Motor neuron (in vitro differentiated cells): ENCODE results near the gene RNF214. TPM values are rescaled to one million over a fixed set of nuclear protein-coding genes. Genes with fewer than 3 reads are reported as not detected.
A peak's percentile ranks its signal among the peaks of the same experiment; 100 is the strongest.

ENCODE experiments used
- ATAC-seq, 8 experiments: fragments of 200-7000 bp; cut with Tn5 transposase; replicated peaks in 6 of 8; 2 replicates each; pipeline ENCODE4 v1.8.0; 2021; ENCODE audit warnings: mild to moderate bottlenecking in 8 of 8, moderate library complexity in 8 of 8
- H3K27ac ChIP-seq, 2 donors: fragments of 250-450 bp; sonication (Bioruptor Pico); 2 replicates each; pipeline ENCODE4 v1.9.0; 2021; ENCODE audit warnings: antibody characterized with exemption in 2 of 2, mild to moderate bottlenecking in 2 of 2, moderate library complexity in 1 of 2
- H3K4me1 ChIP-seq, 2 donors: fragments of 250-450 bp; sonication (Bioruptor Pico); replicated peaks in 1 of 2; 2 replicates each; pipeline ENCODE4 v1.6.1; 2021; ENCODE audit warnings: antibody characterized with exemption in 2 of 2, mild to moderate bottlenecking in 2 of 2, moderate library complexity in 1 of 2
- H3K4me3 ChIP-seq, 5 donors: fragments of 250-450 bp; sonication (Bioruptor Pico); 2 replicates each; pipeline ENCODE4 v1.9.0; 2021; ENCODE audit warnings: antibody characterized with exemption in 5 of 5, mild to moderate bottlenecking in 5 of 5, moderate library complexity in 4 of 5
- WGBS, 10 experiments: fragments of 450-650 bp; shearing (Covaris generic); methylation state at CpG; one replicate each; pipeline ENCODE4 v1.0.0; 2022; 5-methylcytosine and 5-hydroxymethylcytosine counted together
- in situ Hi-C, 9 experiments: fragments of 400-800 bp; cut with MboI; loops; one replicate each; pipeline ENCODE4 v1.15.0; 2021; ENCODE audit warnings: low sequenced_read_pairs in 9 of 9, low pct_unique_long_range_greater_than_20kb in 2 of 9; ENCODE audit not compliant: unreplicated experiment in 9 of 9
- total RNA-seq, 8 experiments: library from RNA; unstranded; fragments of 300-600 nt; gene quantifications; 2 replicates each; pipeline versions ENCODE4 v1.2.3 to v1.2.4, GENCODE V29; 2022

The RNF214 gene
- total RNA-seq, 8 experiments from 2014 or later = 10.2 to 33.0 (median 21.2) TPM

DNA sequence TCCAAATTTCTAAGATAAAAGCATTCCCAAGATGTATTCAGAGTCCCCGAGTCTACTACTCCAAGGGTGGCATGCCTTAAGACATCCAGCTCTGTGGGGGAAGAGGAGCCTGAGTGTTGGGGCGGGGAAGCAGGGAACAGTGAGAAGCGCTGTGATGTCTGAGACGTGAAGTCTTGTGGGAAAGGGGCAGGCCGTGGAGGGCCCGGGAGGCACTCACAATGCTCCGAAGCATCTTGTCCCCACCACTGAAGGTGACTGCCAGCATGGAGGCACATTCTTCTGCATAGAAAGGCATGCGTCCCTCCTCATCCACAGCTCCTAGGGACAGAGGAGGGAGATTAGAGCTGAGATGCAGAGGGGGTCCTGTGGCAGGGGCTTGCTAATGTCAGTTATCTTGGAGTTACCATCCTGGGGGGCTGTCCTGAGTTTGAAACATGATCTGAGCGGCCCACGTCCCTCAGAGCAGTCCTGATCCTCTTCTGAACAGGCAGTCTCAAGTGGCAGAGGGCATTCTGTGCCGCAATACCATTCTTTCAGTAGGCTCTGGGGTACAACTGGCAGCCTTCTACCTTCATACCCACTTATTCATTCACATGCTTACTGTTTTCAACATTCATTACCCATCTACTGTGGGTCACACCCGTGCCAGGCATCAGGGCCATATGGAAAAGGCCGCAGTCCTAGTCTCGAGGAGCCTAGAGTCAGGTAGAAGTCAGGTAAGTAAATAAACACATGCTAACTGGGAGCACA is 9.3 kb upstream of the RNF214 start:
- H3K4me1 ChIP-seq = no peaks in the 10 kb centered on the region
- 90 to 100% (median 99%) methylated on average over 1 to 7 of the region's 14 CpGs; no CpG with 5 or more reads in 4 of the 10 experiments for WGBS, 10 experiments
- ATAC-seq = no peak
- no peak overlapping the region for H3K4me3 ChIP-seq
- in situ Hi-C loops = no loop called here
- no peak overlapping the region for H3K27ac ChIP-seq

DNA sequence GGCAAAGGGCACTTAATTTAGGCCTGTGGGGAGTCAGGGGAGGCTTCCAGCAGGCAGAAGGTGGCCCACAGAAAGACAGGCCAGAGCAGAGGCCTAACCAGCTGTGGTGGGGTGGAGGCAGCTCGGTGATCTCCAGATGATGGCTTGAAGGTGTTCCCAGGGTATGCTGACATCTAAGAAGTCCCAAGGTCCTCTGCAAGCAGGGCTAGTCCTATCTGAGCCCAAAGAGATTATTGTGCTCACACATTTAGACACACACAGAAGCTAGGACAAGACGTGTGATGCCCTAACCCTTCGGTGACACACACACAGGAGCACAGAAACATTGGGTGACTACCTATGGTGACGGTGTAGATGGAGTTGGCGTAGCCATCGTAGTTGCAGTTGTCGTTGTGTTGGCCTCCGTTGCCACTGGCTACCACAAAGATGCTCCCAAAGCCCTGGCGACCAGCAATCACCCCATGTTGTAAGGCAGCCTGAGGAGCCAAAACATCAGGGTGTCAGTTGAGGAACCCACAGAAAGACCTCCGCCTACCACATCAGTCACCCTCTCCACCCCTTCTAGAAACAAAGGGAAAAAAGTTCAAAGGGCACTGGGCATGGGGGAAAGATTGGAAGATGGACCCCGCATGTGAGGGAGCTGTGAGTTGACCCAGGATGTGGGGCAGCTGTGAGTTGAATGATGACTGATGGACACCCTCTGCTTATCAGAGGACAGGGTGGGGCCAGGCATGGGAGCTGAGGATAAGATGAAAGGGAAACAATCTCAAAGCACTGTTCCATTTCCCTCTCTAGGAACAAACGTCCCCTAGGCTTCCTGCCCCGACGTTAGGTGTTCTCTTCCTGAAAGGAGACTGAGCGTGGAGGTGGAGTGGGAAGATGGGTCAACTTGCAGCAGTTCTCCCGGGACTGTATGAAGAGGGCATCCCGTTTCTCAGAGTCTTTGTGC is 8.5 kb upstream of the RNF214 start:
- H3K4me1 ChIP-seq = no peaks in the 10 kb centered on the region
- no peak overlapping the region for H3K4me3 ChIP-seq
- in situ Hi-C loops = no loop called here
- WGBS, 10 experiments = 8 to 94% (median 89%) methylated on average over 1 to 11 of the region's 17 CpGs; no CpG with 5 or more reads in 2 of the 10 experiments
- no peak for ATAC-seq
- H3K27ac ChIP-seq = no peak overlapping the region

DNA sequence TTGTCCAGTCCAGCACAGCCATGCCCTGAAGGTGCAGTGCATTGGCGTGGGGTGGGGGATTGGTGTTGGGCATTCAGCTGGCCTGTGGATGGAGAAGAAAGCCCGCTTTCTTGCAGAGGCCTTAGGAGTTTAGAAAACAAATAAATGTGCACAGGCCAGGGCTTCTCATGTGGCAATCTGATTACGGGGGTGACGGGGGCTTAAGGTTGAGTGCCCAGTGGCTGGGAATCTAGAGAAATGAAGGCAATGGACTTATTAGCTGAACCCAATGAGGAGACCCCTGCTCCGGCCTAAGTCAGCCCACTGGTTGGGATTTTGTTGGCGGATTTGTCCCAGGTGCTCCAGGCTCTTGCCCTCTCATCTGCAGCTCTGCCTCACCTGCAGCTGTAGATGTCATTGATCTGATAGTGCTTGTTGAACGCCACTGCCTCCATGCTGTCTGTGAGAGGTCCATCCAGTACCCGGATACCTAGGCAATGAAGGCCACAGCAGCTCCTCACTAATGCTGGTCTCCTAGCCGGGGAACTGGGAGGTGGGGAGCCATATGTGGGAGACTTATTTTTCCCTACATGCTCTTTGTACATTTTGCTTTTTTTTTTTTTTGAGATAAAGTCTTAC is 6.8 kb upstream of the RNF214 start:
- 67 to 100% (median 85%) methylated on average over 1 to 7 of the region's 9 CpGs; no CpG with 5 or more reads in 2 of the 10 experiments for WGBS, 10 experiments
- Histone ChIP-seq H3K4me1 (peaks cover under 1 to 1% of the 10 kb centered on the region in 2 donors), H3K4me3 (no peak overlapping the region), H3K27ac (no peak overlapping the region)
- no peak for ATAC-seq
- in situ Hi-C loops = no loop called here

DNA sequence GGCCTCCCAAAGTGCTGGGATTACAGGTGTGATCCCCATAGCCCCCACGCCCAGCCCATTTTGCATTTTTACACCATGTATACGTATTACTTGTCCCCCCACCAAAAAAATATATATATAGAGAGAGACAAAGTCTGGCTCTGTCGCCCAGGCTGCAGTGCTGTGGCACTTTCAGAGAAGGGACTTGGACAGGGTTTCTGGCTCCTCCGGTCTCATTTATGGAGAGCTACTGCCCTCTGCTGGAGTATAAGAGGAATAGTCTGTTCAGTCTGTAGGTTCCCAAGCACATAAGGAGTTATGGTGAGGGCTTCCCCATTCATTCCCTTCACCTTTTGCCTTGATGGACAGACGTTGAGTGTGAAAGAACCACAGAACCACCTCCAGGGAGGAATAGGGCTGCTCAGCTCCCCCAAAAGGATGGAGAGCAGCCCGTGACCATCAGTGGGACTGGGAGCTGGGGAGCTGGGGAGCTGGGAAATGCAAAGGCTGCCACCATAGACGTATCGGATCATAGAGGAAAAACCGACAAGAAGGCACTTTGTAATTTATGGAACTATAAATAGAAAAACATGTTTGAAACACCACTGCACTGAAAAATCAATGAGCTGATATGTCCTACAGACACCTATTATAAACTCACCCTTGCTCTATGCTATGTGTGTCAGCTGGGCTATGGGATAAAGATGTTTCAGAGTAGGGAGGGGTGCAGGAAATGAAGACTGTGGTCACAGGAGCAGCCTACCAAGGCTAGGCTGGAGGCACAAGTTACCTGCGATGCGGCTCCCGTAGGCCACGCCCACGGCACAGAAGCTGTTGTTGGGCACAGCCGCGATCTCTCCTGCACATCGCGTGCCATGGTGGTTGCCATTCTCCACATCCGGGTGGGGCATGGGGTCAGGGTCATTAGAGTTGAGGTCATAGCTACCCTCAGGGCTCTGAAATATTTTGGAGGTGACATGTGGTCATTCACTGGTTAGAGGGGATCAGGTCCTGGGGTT is 5.8 kb upstream of the RNF214 start:
- Histone ChIP-seq H3K4me3 (no peak overlapping the region), H3K4me1 (peaks cover 7 to 8% of the 10 kb centered on the region in 2 donors), H3K27ac (no peak overlapping the region)
- ATAC-seq = peak; percentile 41 to 94 (median 88)
- 17 to 100% (median 80%) methylated on average over 2 to 10 of the region's 19 CpGs; no CpG with 5 or more reads in 2 of the 10 experiments for WGBS, 10 experiments
- in situ Hi-C loops = no loop called here

DNA sequence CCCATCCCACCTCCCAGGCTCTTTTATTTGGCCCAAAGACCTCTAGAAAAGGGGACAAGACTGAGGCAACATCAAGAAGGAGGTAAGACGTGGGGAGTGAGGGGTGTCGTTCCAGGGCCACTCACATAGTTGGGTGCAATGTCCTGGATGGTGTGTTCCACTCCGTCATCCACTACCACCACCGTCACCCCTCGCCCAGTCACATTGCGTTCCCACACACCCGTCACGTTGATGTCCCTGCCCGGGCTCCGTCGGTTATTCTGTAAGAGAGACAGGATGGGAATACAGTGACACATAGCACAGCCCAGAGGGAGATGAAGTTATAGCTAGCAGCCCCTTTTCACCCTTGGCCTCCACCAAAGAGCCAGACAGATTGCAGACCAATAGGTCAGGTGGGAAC is 4.4 kb upstream of the RNF214 start:
- in situ Hi-C loops = no loop called here
- Histone ChIP-seq H3K4me3 (no peak overlapping the region), H3K4me1 (peaks cover 7 to 8% of the 10 kb centered on the region in 2 donors), H3K27ac (no peak overlapping the region)
- 89 to 100% (median 96%) methylated on average over 4 to 9 of the region's 11 CpGs; no CpG with 5 or more reads in 6 of the 10 experiments for WGBS, 10 experiments
- ATAC-seq = no peak

DNA sequence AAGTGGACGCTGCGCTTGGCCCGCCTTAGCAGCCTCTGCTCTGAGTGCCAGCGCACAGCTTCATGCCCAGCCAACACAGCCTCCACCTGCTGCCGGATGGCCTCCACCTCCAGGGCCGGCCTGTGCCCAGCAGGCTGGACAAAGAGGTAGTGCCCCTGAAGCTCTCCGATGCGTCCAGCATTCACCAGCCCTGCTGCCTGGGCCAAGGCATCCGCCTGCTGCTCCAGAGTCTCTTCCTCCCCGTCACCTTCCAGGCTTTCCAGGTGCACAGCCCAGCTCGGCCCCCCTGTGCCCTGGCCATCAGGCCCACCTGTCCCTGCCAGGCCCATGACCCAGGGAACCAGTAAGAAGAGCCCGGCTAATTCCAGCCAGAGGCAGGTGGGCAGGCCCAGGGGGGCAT is 3.1 kb upstream of the RNF214 start:
- no peak overlapping the region for H3K27ac ChIP-seq
- no peak overlapping the region for H3K4me3 ChIP-seq
- H3K4me1 ChIP-seq = peaks cover 12 to 19% of the 10 kb centered on the region in 2 donors
- WGBS, 10 experiments = 80 to 100% (median 86%) methylated on average over 1 to 8 of the region's 12 CpGs; no CpG with 5 or more reads in 4 of the 10 experiments
- in situ Hi-C loops = no loop called here
- ATAC-seq = no peak

DNA sequence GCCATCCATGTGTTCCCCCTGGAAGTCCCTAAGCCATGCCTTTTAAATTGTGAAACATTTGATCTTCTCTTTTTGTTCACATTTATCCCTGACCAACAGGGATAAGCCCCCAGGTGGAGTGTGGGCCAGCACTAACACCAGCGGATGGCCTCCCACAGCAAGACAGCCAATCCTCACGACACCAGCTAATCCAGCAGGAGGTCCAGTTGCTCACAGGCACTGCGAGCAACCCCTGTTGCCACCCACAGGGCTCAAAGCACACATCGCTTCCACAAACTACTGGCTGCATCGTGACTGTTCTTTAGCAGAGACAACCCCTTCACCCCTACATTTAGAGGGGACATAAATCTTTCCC is 2.6 kb upstream of the RNF214 start:
- WGBS, 10 experiments = 0 to 100% (median 60%) methylated on average over 1 to 4 of the region's 5 CpGs; no CpG with 5 or more reads in 5 of the 10 experiments
- Histone ChIP-seq H3K27ac (no peak overlapping the region), H3K4me3 (no peak overlapping the region), H3K4me1 (peaks cover 12 to 19% of the 10 kb centered on the region in 2 donors)
- in situ Hi-C loops = no loop called here
- no peak for ATAC-seq

DNA sequence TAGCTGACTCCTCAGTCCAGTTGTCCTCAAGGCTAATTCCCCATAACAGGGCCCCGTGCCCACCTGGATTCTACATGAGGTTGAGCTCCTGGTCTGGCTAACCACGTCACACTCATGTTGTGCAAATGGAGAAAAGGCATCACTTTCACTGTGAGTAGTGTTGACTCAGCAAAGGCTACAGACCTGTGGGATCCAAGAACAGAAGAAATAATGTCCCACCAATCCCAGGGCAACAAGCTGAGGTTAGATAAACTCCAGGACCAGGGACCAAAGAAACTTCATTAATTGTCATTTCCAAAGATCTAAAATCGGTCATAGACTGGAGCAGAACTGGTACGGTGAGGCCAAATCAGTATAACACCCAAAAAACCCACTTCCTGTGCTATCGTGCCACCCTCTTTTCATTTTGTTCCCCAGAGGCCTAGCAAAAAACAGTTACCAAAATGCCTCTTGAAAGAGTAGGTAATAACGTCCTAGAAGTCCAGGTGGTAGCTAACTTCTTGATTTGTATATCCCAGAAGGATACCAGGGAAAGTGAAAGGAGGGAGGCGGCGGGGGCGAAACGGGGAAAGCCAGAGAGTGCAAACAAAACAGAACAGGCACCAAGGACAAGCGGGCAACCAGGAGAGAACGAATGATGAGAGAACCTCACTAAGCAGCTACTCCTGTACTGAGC is 2.0 kb upstream of the RNF214 start:
- no peak for ATAC-seq
- Histone ChIP-seq H3K4me3 (peak overlapping the region in 1 of 5 donors; percentile 89), H3K27ac (no peak overlapping the region), H3K4me1 (peaks cover 12 to 19% of the 10 kb centered on the region in 2 donors)
- 33 to 82% (median 66%) methylated on average over 1 to 9 of the region's 12 CpGs for WGBS, 10 experiments
- in situ Hi-C loops = no loop called here

DNA sequence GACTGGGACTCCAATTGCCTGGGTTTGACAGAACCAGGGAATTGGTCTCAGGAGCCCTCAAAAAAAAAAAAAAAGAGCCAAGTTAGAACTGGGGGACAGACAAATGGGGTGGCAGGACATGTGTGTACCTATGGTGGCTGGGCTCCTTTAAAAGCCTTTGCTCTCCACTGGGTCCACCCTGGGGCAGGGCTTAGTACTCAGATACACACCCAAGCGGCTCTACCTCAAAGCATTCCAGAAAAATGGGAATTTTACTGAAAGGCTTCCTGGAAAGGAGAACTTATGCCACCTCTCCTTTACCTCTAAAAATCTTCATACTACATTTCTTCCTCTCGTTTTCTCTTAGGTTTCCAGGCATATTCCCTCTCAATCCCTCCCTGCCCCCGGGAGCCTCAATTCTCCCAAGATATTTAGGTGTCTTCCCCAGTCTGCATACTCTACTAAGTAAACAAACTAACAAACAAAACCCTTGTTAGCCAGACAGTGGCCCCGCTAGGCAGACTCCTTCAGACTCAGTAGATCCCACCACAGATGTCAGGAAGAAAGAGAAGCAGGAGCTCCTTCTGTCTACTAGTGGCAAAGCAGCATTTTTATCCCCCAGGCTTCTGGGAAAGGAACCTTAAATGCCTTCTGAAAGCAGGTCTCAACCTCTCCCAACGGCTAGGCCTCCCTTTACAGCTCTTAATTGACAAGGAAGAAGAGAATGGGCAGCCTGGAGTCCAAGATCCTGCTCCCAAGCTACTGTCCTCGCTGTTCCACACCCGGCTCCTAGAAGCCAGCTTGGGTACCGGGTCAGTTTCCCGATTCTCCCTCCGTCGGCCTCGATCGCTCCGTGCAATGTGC is 1.3 kb upstream of the RNF214 start:
- Histone ChIP-seq H3K27ac (peak overlapping the region; percentile 93), H3K4me3 (peak overlapping the region; percentile 84 to 95 (median 89)), H3K4me1 (peaks cover 12 to 19% of the 10 kb centered on the region in 2 donors)
- in situ Hi-C loops = no loop called here
- WGBS, 10 experiments = 0 to 31% (median 7%) methylated on average over 2 to 8 of the region's 14 CpGs; no CpG with 5 or more reads in 1 of the 10 experiments
- peak in 3 of 8 experiments; percentile 8 to 32 (median 24) for ATAC-seq

DNA sequence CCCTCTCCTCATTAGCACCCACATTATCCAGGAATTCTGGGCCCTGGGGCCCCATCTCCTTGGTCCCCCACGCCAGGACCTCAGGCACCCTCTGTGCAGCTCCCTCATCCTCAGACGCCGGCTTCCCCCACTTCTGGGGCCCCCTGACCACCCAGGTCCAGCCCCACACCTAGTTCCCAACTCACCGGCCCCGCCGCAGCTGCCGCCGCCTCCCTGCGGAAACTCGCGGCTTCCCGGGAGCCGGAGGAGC is 704 bp upstream of the RNF214 start, which contains the start of gene PCSK7:
Gene PCSK7, minus strand, starts transcription at position 232 of the 250 bp plus-strand sequence. CDS start 2,229 bp downstream, outside the sequence.
- ATAC-seq = peak in 1 of 8 experiments; percentile 0
- peaks cover 12 to 19% of the 10 kb centered on the region in 2 donors for H3K4me1 ChIP-seq
- H3K4me3 ChIP-seq = peak within 1 kb of the TSS; percentile 84 to 95 (median 89)
- no CpG with 5 or more reads among the region's 13 CpGs for WGBS, 10 experiments
- peak within 1 kb of the TSS; percentile 93 for H3K27ac ChIP-seq
- in situ Hi-C loops = no loop called here

DNA sequence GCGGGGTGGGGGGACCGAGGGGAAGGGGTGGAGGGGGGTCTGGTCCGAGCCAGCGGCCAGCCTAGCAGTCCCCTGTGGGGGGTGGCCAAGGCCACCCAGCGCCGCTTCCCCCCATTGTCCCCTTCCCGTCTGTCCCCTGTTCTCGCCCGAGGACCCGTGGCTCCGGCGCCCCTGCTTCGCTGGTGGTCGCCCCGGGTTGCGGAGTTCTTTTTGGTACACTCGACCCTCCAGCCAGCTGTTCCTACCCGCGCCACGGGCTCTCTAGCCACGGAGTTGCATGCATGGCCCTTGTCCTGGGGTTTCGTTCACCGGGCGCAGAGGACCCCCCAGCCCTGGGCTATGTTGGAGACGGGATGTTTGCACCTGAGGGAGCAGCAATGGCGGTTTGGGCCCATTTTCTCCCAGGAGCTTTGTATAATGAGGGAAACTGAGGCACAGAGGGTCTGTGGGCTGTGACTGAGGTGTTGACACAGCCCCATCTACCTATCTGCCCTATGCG is 489 bp downstream of the RNF214 start:
- peak overlapping the region; percentile 84 to 95 (median 89) for H3K4me3 ChIP-seq
- H3K4me1 ChIP-seq = peaks cover 12 to 19% of the 10 kb centered on the region in 2 donors
- WGBS, 10 experiments = 0 to 50% (median 14%) methylated on average over 1 to 11 of the region's 27 CpGs; no CpG with 5 or more reads in 2 of the 10 experiments
- H3K27ac ChIP-seq = peak overlapping the region; percentile 93
- peak in 7 of 8 experiments; percentile 1 to 42 (median 35) for ATAC-seq
- in situ Hi-C loops = no loop called here
